GM23338 (cell line): ENCODE results near the gene PAXX. TPM values are rescaled to one million over a fixed set of nuclear protein-coding genes. Genes with fewer than 3 reads are reported as not detected.
A peak's percentile ranks its signal among the peaks of the same experiment; 100 is the strongest.

Experiments used
- ATAC-seq: fragments of 200-7000 bp; cut with Tn5 transposase; 3 replicates; pipeline ENCODE4 v1.9.1; 2020
- DNase-seq: peaks from one replicate; pipeline ENCODE4 v3.0.0-alpha.2; 2015; ENCODE audit warnings: low spot score
- H2AFZ ChIP-seq: fragments of 200-600 bp; sonication (generic); 2 replicates; pipeline ENCODE4 v1.8.0; 2016; ENCODE audit warnings: antibody characterized with exemption, mild to moderate bottlenecking, moderate library complexity
- H3F3A ChIP-seq: fragments of 200-600 bp; sonication (generic); replicated peaks from 2 replicates; pipeline ENCODE4 v1.8.0; 2017; ENCODE audit warnings: antibody characterized with exemption, mixed run types, low read depth
- H3K27ac ChIP-seq: fragments of 200-600 bp; sonication (generic); 2 replicates; pipeline ENCODE4 v1.6.1; 2016; ENCODE audit warnings: low read depth
- H3K27me3 ChIP-seq: fragments of 200-600 bp; sonication (generic); 2 replicates; pipeline ENCODE4 v1.8.0; 2016; ENCODE audit warnings: mild to moderate bottlenecking, mixed run types, moderate library complexity; ENCODE audit not compliant: insufficient read depth
- H3K36me3 ChIP-seq: fragments of 200-600 bp; sonication (generic); 2 replicates; pipeline ENCODE4 v1.8.0; 2016; ENCODE audit warnings: mild to moderate bottlenecking; ENCODE audit not compliant: insufficient read depth
- H3K4me1 ChIP-seq: fragments of 200-600 bp; sonication (generic); 2 replicates; pipeline ENCODE4 v1.8.0; 2016; ENCODE audit warnings: mild to moderate bottlenecking, moderate library complexity; ENCODE audit not compliant: insufficient read depth
- H3K4me2 ChIP-seq: fragments of 200-600 bp; sonication (generic); 2 replicates; pipeline ENCODE4 v1.7.1; 2017; ENCODE audit warnings: mixed run types
- H3K4me3 ChIP-seq: fragments of 200-600 bp; sonication (generic); 2 replicates; pipeline ENCODE4 v1.6.1; 2016; ENCODE audit warnings: mixed run types
- H3K79me2 ChIP-seq: fragments of 200-600 bp; sonication (generic); replicated peaks from 2 replicates; pipeline ENCODE4 v1.8.0; 2017; ENCODE audit warnings: mild to moderate bottlenecking; ENCODE audit not compliant: insufficient read depth
- H3K9me2 ChIP-seq: fragments of 200-600 bp; sonication (generic); 2 replicates; pipeline ENCODE4 v1.8.0; 2017; ENCODE audit not compliant: insufficient read depth
- H4K20me1 ChIP-seq: fragments of 200-600 bp; sonication (generic); replicated peaks from 2 replicates; pipeline ENCODE4 v1.8.0; 2017; ENCODE audit warnings: mild to moderate bottlenecking; ENCODE audit not compliant: insufficient read depth
- H3K27ac Mint-ChIP-seq: 2 replicates; pipeline ENCODE4 v1.8.0; 2020; ENCODE audit warnings: inconsistent platforms, mild to moderate bottlenecking, moderate library complexity, mixed read lengths
- H3K27me3 Mint-ChIP-seq: 3 replicates; pipeline ENCODE4 v1.8.0; 2022; ENCODE audit warnings: low read depth, mild to moderate bottlenecking, moderate library complexity, mixed read lengths, inconsistent platforms; ENCODE audit not compliant: insufficient read depth, poor library complexity
- H3K36me3 Mint-ChIP-seq: 3 replicates; pipeline ENCODE4 v1.8.0; 2021; ENCODE audit warnings: low read depth, mild to moderate bottlenecking, inconsistent platforms, moderate library complexity, mixed read lengths
- H3K4me1 Mint-ChIP-seq: 3 replicates; pipeline ENCODE4 v1.8.0; 2020; ENCODE audit warnings: mild to moderate bottlenecking, inconsistent platforms, mixed read lengths
- H3K4me3 Mint-ChIP-seq: 3 replicates; pipeline ENCODE4 v1.8.0; 2021; ENCODE audit warnings: moderate library complexity, mild to moderate bottlenecking, inconsistent platforms, mixed read lengths
- H3K9me3 Mint-ChIP-seq: 3 replicates; pipeline ENCODE4 v1.8.0; 2020; ENCODE audit warnings: moderate library complexity, mild to moderate bottlenecking, inconsistent platforms, mixed read lengths
- CREB1 ChIP-seq: fragments of 250-450 bp; sonication (Bioruptor Pico); IDR thresholded peaks from 2 replicates; pipeline ENCODE4 v1.5.0; 2020; ENCODE audit warnings: low read depth, mild to moderate bottlenecking, moderate library complexity
- EZH2 ChIP-seq: fragments of 200-600 bp; sonication (generic); IDR thresholded peaks from one replicate; pipeline ENCODE4 v1.8.0; 2017; ENCODE audit warnings: antibody characterized with exemption, mild to moderate bottlenecking, low read depth; ENCODE audit not compliant: unreplicated experiment
- EZH2phosphoT487 ChIP-seq: fragments of 200-600 bp; sonication (generic); IDR thresholded peaks from one replicate; pipeline ENCODE4 v1.8.1; 2018; ENCODE audit warnings: antibody characterized with exemption; ENCODE audit not compliant: unreplicated experiment
- JUNB ChIP-seq: IDR thresholded peaks from one replicate; pipeline ENCODE4 v1.6.1; 2016; ENCODE audit warnings: antibody characterized with exemption; ENCODE audit not compliant: unreplicated experiment
- NANOG ChIP-seq: IDR thresholded peaks from 2 replicates; pipeline ENCODE4 v1.6.1; 2016; ENCODE audit warnings: antibody characterized with exemption, borderline replicate concordance
- POLR2AphosphoS5 ChIP-seq: IDR thresholded peaks from 2 replicates; pipeline ENCODE4 v1.6.1; 2016; ENCODE audit warnings: antibody characterized with exemption, low read depth
- REST ChIP-seq: IDR thresholded peaks from one replicate; pipeline ENCODE4 v1.6.1; 2018; ENCODE audit warnings: antibody characterized with exemption; ENCODE audit not compliant: unreplicated experiment
- ZNF114 ChIP-seq: fragments of 250-450 bp; sonication (Bioruptor Pico); IDR thresholded peaks from 2 replicates; pipeline ENCODE4 v1.5.0; 2020; ENCODE audit warnings: mild to moderate bottlenecking, moderate library complexity
- ZNF331 ChIP-seq: fragments of 250-450 bp; sonication (Bioruptor Pico); IDR thresholded peaks from 2 replicates; pipeline ENCODE4 v1.5.0; 2020; ENCODE audit warnings: low read depth, mild to moderate bottlenecking, moderate library complexity
- polyA plus RNA-seq: library from polyadenylated mRNA; unstranded; fragments of >200 nt; fragmentation: Nextera tagmentation; extraction: Ambion mirVana; gene quantifications from 2 replicates; pipeline ENCODE4 v1.2.1, GENCODE V29; 2016
- total RNA-seq: library from RNA; depleted of rRNA; stranded (reverse); fragments of >200 nt; shearing (Covaris generic); gene quantifications from 2 replicates; pipeline ENCODE4 v1.2.3, GENCODE V29; 2014
- TF ChIP-seq, protein P1 (sequence below), 2 experiments: fragments of 200-600 bp in 1 of 2; sonication (generic) in 1 of 2; conservative IDR thresholded peaks; 2 replicates each; pipeline versions ENCODE4 v1.5.1 to v1.6.1; 2016 to 2017; ENCODE audit warnings: antibody characterized with exemption in 2 of 2, low read depth in 2 of 2, mild to moderate bottlenecking in 2 of 2, moderate library complexity in 1 of 2
- TF ChIP-seq, protein P2 (sequence below): IDR thresholded peaks from 2 replicates; pipeline ENCODE4 v1.6.1; 2016; ENCODE audit warnings: antibody characterized with exemption

Gene PAXX
- total and polyA plus RNA-seq, 2 experiments from 2014 or later, result 71.5 to 86.0 TPM

GRCh38 chr9:137018761-137019559 is 26.7 kb downstream of the PAXX start (continued):
- TF ChIP-seq REST (no peak), EZH2 (no peak), ZNF331 (CRISPR knock-in tag) (no peak)

DNA sequence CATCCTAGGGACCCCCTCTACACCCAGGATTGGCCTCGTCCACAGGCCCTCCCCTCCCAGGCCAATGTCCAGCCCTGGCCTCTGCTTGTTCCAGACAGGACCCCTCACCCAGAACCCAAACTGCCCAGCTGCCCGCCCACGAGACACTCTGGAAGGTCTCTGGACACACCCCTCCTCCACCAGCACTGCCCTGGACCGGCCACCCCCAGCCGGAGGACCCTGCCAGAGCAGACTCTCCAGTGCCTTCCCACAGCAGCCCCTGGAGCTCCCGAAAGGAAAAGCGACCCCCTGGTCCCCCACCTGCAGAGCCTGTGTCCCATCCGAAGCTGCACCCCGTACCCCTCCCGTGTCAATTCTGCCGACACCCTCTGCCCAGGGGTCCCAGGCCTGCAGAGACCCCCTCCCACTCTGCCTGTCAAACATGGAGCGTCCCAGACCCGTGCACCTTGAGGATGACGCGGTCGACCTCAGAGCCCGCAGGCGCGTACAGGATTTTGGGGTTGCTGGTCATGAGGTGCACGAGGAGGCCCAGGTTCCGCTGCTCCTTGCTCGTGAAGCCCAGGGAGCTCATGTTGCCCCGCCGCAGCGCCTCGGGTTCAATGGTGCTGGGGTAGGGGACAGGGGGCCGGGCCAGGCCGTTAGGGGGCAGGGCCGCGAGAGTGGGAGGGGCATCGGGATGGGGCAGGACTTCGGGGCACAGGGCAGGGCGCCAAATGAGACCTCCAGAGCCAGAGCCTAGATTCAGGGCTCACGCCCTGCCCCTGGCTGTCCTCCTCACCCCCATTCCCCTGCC is 27.9 kb downstream of the PAXX start:
- Histone ChIP-seq H3K36me3 (no peaks in the 10 kb centered on the region), H3K79me2 (no peaks in the 10 kb centered on the region), H3K4me2 (no peak overlapping the region), H3K27ac (no peak overlapping the region), H4K20me1 (no peaks in the 10 kb centered on the region), H3F3A (0 out of 2 replicates have a peak, but pooled peaks cover 3% of the 10 kb centered on the region), H3K4me1 (peaks cover 4% of the 10 kb centered on the region; the same call in 1 of the 2 replicates), H3K27me3 (no peaks in the 10 kb centered on the region), H3K4me3 (no peak overlapping the region), H2AFZ (no peak overlapping the region), H3K9me2 (no peaks in the 10 kb centered on the region)
- no peaks in the 10 kb centered on the region for H3K9me3 Mint-ChIP-seq
- peak; percentile 51 for DNase-seq
- H3K4me1 Mint-ChIP-seq, result no peaks in the 10 kb centered on the region; the same call in 2 of the 3 replicates
- no peak overlapping the region for H3K4me3 Mint-ChIP-seq
- ATAC-seq, result peak; percentile 15
- H3K36me3 Mint-ChIP-seq, result peaks cover 2% of the 10 kb centered on the region; the same call in 1 of the 3 replicates
- peaks cover 11% of the 10 kb centered on the region for H3K27me3 Mint-ChIP-seq
- no peak overlapping the region; the same call in 1 of the 2 replicates for H3K27ac Mint-ChIP-seq
- TF ChIP-seq, protein P1, sequence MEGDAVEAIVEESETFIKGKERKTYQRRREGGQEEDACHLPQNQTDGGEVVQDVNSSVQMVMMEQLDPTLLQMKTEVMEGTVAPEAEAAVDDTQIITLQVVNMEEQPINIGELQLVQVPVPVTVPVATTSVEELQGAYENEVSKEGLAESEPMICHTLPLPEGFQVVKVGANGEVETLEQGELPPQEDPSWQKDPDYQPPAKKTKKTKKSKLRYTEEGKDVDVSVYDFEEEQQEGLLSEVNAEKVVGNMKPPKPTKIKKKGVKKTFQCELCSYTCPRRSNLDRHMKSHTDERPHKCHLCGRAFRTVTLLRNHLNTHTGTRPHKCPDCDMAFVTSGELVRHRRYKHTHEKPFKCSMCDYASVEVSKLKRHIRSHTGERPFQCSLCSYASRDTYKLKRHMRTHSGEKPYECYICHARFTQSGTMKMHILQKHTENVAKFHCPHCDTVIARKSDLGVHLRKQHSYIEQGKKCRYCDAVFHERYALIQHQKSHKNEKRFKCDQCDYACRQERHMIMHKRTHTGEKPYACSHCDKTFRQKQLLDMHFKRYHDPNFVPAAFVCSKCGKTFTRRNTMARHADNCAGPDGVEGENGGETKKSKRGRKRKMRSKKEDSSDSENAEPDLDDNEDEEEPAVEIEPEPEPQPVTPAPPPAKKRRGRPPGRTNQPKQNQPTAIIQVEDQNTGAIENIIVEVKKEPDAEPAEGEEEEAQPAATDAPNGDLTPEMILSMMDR (conservative IDR thresholded peaks at IDR 0.05; ENCODE audit: low read depth in 2 of 2), result no peak
- TF ChIP-seq JUNB (no peak), EZH2 (no peak), EZH2phosphoT487 (no peak), CREB1 (no peak), ZNF114 (CRISPR knock-in tag) (no peak), NANOG (no peak), REST (no peak), POLR2AphosphoS5 (no peak), ZNF331 (CRISPR knock-in tag) (no peak)
- TF ChIP-seq, protein P2, sequence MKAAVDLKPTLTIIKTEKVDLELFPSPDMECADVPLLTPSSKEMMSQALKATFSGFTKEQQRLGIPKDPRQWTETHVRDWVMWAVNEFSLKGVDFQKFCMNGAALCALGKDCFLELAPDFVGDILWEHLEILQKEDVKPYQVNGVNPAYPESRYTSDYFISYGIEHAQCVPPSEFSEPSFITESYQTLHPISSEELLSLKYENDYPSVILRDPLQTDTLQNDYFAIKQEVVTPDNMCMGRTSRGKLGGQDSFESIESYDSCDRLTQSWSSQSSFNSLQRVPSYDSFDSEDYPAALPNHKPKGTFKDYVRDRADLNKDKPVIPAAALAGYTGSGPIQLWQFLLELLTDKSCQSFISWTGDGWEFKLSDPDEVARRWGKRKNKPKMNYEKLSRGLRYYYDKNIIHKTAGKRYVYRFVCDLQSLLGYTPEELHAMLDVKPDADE, result no peak
